ENCODE measurements around the gene PSEN1.

PSEN1 gene

GRCh38 chr14:73253721-73254120, 117.4 kb downstream of the PSEN1 start:
- H3F3A ChIP-seq (ENCODE audit: control insufficient read depth, insufficient read depth): no peaks in the 10 kb centered on the region
- H3K4me1 ChIP-seq (ENCODE audit: control insufficient read depth, low read length): peaks cover 14% of the 10 kb centered on the region
- TF ChIP-seq, protein P1, sequence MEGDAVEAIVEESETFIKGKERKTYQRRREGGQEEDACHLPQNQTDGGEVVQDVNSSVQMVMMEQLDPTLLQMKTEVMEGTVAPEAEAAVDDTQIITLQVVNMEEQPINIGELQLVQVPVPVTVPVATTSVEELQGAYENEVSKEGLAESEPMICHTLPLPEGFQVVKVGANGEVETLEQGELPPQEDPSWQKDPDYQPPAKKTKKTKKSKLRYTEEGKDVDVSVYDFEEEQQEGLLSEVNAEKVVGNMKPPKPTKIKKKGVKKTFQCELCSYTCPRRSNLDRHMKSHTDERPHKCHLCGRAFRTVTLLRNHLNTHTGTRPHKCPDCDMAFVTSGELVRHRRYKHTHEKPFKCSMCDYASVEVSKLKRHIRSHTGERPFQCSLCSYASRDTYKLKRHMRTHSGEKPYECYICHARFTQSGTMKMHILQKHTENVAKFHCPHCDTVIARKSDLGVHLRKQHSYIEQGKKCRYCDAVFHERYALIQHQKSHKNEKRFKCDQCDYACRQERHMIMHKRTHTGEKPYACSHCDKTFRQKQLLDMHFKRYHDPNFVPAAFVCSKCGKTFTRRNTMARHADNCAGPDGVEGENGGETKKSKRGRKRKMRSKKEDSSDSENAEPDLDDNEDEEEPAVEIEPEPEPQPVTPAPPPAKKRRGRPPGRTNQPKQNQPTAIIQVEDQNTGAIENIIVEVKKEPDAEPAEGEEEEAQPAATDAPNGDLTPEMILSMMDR (IDR thresholded peaks at IDR 0.05; ENCODE audit: low read depth, low read length, poor library complexity, severe bottlenecking): no peak
- TF ChIP-seq EZH2phosphoT487 (IDR thresholded peaks at IDR 0.05; ENCODE audit: borderline replicate concordance, low read length): no peak
- H3K9me3 ChIP-seq (ENCODE audit: control insufficient read depth, insufficient read depth, low read length): no peaks in the 10 kb centered on the region
- H4K20me1 ChIP-seq (ENCODE audit: control insufficient read depth, insufficient read depth, low read depth, low read length): no peaks in the 10 kb centered on the region
- no peaks in the 10 kb centered on the region for H3K9me2 ChIP-seq (replicated peaks; ENCODE audit: control insufficient read depth, low read length)
- no peaks in the 10 kb centered on the region for H3K36me3 ChIP-seq (ENCODE audit: control insufficient read depth, low read length)
- no peak overlapping the region for H3K4me2 ChIP-seq (ENCODE audit: low read length)
- no peak overlapping the region for H3K4me3 ChIP-seq (ENCODE audit: low read length)
- H3K79me2 ChIP-seq (ENCODE audit: control insufficient read depth, low read length): no peaks in the 10 kb centered on the region
- H3K27me3 ChIP-seq (ENCODE audit: control insufficient read depth, low read length): no peaks in the 10 kb centered on the region
- H3K27ac ChIP-seq (ENCODE audit: low read depth, low read length): no peak overlapping the region

GRCh38 chr14:73254247-73255004, 118.1 kb downstream of the PSEN1 start:
- no peaks in the 10 kb centered on the region for H3K27me3 ChIP-seq (ENCODE audit: control insufficient read depth, low read length)
- H3K4me1 ChIP-seq (ENCODE audit: control insufficient read depth, low read length): peaks cover 11% of the 10 kb centered on the region
- H3K9me3 ChIP-seq (ENCODE audit: control insufficient read depth, insufficient read depth, low read length): no peaks in the 10 kb centered on the region
- H3K4me3 ChIP-seq (ENCODE audit: low read length): no peak overlapping the region
- no peak overlapping the region for H3K4me2 ChIP-seq (ENCODE audit: low read length)
- H3F3A ChIP-seq (ENCODE audit: control insufficient read depth, insufficient read depth): no peaks in the 10 kb centered on the region
- H3K27ac ChIP-seq (ENCODE audit: low read depth, low read length): no peak overlapping the region
- TF ChIP-seq, protein P1 (IDR thresholded peaks at IDR 0.05; ENCODE audit: low read depth, low read length, poor library complexity, severe bottlenecking): no peak
- no peak for TF ChIP-seq EZH2phosphoT487 (IDR thresholded peaks at IDR 0.05; ENCODE audit: borderline replicate concordance, low read length)
- H3K9me2 ChIP-seq (replicated peaks; ENCODE audit: control insufficient read depth, low read length): no peaks in the 10 kb centered on the region
- no peaks in the 10 kb centered on the region for H3K79me2 ChIP-seq (ENCODE audit: control insufficient read depth, low read length)
- no peaks in the 10 kb centered on the region for H3K36me3 ChIP-seq (ENCODE audit: control insufficient read depth, low read length)
- H4K20me1 ChIP-seq (ENCODE audit: control insufficient read depth, insufficient read depth, low read depth, low read length): no peaks in the 10 kb centered on the region

- no peaks in the 10 kb centered on the region for H4K20me1 ChIP-seq (ENCODE audit: control insufficient read depth, insufficient read depth, low read depth, low read length)
- TF ChIP-seq EZH2phosphoT487 (IDR thresholded peaks at IDR 0.05; ENCODE audit: borderline replicate concordance, low read length): no peak
- TF ChIP-seq, protein P1 (IDR thresholded peaks at IDR 0.05; ENCODE audit: low read depth, low read length, poor library complexity, severe bottlenecking): no peak
- no peak overlapping the region for H3K4me2 ChIP-seq (ENCODE audit: low read length)
- H3K4me1 ChIP-seq (ENCODE audit: control insufficient read depth, low read length): peaks cover 11% of the 10 kb centered on the region
- H3K9me3 ChIP-seq (ENCODE audit: control insufficient read depth, insufficient read depth, low read length): no peaks in the 10 kb centered on the region
- no peaks in the 10 kb centered on the region for H3F3A ChIP-seq (ENCODE audit: control insufficient read depth, insufficient read depth)
- no peak overlapping the region for H3K27ac ChIP-seq (ENCODE audit: low read depth, low read length)
- H3K4me3 ChIP-seq (ENCODE audit: low read length): no peak overlapping the region
- H3K9me2 ChIP-seq (replicated peaks; ENCODE audit: control insufficient read depth, low read length): no peaks in the 10 kb centered on the region
- no peaks in the 10 kb centered on the region for H3K27me3 ChIP-seq (ENCODE audit: control insufficient read depth, low read length)
- H3K36me3 ChIP-seq (ENCODE audit: control insufficient read depth, low read length): no peaks in the 10 kb centered on the region
- H3K79me2 ChIP-seq (ENCODE audit: control insufficient read depth, low read length): no peaks in the 10 kb centered on the region
These were observed 118.7 kb downstream of the PSEN1 start for GRCh38 chr14:73255005-73255400.
